ENCODE measurements around the gene MALT1.

The MALT1 gene

DNA sequence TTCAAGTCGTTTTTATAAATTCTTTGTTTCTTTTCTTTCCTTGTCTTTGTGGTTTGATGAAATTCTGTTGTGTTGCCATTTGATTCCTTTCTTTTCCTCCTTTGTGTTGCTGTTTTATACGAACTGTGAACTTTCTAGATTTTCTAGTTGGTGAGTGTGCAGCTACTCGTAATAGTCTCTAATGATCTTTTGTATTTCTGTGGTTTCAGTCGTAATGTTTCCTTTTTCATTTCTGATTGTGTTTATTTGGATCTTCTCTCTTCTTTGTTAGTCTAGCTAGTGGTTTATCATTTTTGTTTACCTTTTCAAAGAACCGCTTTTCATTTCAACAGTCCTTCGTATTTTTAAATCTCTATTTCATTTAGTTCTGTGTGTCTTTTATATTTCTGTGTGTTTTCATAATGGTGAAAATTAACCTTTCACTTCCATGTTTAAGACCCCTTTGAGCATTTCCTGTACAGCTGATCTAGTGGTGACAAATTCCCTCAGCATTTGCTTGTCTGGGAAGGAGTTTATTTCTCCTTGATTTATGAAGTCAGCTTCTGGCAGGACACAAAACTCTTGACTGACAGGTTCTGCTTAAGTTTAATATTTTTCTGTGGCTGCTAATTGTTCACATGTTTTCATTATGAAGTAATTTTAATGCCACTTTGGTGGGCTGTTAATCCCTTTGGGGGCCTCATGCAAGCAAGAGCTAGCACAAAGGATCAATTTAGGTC, 16.2 kb upstream of the MALT1 start:
- no peak for DNase-seq

DNA sequence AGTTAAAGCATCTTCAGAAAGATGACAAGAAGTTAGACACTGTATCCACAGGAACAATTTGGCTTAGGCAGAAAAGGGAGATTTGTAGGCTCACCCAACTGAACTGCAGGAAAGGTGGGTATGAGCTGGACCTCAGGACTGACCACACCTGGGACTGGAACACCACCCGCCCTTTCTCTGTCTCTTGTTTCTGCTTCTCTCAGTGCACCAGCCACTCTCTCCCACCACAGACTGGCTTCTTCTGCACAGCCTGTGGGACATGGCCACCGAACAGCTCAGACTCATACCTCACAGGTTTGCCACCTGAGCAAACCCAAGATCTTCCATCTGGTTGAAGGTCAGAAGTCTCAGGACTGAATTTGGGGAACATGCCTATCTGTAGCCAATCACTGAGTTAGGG, 14.2 kb upstream of the MALT1 start:
- DNase-seq, result no peak

DNA sequence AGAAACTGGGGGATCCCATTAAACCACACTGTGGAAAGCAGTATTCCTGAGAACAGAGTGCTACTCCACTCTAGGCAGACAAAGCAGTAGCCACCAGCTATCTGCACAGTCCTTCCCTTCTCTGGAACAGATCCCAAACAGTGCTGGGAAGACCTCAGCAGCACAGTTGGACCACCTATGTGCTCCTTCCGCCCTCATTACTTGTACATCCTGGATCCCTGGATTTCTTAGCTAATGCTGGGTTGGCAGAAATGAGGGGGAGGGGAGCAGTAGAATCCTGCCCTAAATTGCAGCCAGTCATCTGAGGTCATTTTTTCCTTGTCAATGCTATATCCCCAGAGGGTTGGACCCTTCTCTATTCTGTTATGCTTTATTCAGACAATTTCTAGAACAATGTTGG, 13.8 kb upstream of the MALT1 start:
- no peak for DNase-seq

DNA sequence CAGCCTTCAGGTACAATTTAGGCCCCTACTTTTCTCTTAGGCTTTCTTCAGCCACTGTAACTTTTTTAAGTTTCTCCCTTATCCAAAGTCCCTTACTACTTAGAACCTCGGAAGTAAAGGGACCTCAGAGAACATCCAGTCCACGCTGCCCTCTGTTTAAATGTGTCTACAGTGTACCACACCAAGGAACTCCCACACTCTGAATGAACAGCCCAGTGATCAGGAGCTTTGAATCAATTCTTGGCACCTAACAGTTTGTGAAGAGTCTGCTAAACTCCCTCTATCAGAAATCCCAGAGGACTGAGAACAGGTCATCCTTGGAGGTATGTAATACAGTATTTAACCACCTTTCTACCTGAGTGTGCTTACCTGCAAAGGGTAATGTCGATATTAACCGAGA, 11.6 kb upstream of the MALT1 start:
- DNase-seq, result no peak

DNA sequence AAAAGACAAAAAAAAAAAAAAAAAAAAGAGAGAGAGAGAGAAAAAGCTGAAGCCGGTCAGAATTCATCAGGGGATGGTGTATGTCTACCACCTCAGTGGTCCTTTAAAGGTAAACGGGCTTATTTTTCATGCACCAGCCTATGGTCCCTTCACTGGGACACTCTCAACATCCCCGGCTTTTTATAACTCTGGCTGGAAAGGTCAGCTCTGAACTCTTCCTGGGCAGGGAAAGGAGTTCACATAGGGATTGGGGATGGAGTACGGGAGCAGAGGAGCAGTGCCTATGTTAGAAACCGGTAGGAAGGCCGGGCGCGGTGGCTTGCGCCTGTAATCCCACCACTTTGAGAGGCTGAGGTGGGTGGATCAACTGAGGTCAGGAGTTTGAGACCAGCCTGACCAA, 10.3 kb upstream of the MALT1 start:
- DNase-seq, result no peak

DNA sequence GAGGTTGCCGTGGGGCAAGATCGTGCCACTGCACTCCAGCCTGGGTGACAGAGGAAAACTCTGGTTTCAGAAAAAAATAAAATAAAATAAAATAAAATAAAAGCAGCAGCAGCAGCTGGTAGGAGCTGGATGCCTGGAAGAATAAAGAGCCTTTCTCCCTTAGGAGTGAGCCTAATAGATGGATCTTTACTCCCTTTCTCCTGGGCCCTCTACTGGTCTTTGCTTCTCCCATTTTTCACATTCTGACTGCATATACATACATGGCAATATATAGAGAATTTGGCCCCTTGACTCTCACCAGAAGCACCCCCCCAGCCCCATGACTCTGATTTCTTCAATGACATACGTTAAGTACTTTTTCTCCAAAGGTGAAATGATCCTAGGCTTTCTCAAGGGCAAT, 9.8 kb upstream of the MALT1 start:
- peak; percentile 37 for DNase-seq

DNA sequence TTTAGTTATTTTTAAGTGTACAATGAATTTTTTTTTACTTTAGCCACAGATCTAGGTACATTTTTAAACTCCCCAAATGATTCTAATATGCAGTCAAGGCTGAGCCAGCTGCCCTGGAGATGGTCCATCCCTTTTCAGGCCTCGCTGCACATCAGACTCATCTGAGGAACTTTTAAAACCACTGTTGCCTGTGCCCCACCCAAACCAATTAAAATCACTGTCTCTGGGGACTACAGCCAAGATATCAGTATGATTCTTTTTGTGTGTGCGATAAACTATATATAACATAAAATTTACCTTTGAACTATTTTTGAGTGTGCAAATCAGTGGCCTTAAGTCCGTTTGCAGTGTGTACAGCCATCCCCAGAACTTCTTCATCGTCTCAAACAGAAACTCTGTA, 9.1 kb upstream of the MALT1 start:
- no peak for DNase-seq

DNA sequence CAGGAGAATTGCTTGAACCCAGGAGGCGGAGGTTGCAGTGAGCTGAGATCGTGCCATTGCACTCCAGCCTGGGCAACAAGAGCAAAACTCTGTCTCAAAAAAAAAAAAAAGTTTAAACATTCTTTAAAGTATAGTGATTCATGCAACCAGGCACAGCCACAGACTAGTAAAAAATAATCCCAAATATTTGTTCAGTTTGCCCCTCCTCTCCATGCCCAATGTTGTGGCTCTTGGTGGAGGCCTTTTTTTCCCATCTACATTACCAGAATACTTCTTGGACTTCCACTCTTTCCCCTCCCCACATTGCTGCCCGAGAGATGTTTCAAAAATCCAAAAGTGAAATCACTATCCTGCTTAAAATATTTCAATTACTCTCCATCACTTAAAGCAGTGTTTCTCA, 5.1 kb upstream of the MALT1 start:
- peak; percentile 56 for DNase-seq

DNA sequence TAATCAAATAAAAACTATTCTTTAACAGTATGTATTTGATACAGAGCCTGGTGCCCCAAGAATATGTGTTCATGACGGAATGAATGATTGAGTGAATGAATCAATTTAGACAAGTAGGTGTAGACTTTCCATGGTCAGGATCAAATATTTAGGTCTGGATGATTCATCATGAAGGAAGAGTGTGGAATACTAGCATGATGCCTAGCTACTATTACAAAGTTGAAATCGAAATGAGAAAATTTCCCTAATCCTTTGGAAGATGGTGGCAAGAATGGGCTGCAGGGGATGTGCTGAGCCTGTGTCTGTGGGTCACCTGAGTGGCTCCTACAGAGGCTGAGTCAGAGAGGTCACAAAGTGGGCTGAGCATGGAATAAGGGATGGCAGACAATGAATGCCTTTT, 3.1 kb upstream of the MALT1 start:
- DNase-seq, result peak; percentile 15

DNA sequence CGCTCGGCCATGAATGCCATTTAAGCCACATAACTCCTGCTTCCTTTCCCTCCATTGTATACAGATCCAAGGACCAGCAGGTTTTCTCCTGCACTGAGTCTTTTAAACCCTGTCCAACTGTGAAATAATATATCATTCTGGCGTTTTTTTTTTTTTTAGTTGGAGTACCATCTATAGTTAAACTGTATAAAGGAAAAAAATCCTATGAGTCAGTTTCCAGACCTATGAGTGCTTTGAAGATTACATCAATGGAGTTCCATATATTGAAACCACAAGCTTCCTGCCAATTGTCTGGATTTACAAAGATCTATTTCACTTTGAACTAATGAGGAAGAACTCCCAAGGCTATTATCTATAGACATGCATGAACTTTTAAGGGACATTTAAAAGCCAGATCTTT, 2.4 kb upstream of the MALT1 start:
- peak; percentile 86 for DNase-seq

DNA sequence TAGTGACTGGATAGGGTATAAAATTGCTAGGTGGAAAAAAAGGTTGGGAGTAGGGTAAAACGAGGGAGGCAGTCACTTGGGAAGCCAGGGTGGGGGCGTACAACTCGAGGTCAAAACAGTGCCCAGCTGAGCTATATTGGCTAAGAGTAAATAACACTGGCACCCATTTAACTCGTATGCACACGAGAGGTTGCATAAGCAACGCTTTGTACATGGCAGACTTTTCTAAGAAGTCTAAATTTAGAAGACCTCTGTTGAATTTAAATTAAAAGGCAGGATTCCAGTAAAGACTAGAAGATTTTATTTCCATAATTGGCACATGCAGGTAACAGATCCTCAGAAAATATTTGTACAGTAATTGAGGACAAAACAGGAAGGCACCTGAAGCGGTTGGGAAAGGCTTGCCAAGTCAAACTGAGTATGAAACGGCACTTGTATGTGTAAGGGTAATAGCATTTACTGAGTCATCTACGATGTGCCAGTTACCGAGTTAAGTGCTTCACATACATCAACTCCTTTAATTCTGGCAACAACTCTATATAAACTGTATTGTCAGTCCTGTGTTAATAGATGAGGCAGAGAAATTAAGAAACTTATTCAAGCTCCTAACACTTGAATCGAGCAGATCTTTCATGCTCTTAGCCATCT, 1.4 kb upstream of the MALT1 start:
- peak; percentile 65 for DNase-seq

DNA sequence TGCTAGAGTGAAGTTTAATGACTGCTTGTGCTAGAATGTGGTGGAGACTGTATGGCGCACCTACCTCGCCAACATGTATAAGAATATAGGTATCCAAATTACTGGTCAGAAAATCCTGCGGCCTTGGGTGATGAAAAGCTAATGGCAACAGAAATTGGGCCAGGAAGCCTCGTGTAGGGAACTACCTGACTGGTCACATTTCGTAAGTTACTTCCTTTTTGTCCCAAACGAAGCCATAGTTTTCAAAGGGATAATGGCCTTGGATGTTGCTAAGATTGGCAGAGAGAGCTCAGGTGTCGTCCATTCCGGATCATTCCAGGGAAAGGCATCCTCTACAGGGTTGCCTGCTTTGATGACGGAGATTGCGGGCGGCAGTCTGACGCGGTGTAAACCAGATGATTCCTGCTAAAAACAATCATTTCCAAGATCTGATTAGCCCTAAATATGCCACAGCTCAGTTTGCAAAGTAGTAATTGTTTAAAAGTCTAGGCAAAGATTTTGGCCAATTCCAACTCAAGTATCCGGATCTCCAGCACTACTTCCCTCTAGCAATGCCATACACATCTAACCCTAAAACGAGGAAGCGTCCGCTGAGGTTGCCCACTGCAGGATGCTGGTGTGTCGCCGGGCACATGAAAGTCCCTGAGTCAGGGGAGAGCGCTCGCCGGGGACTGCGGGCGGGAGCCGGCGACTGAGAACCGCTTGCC, 708 bp upstream of the MALT1 start:
- no peak for DNase-seq

DNA sequence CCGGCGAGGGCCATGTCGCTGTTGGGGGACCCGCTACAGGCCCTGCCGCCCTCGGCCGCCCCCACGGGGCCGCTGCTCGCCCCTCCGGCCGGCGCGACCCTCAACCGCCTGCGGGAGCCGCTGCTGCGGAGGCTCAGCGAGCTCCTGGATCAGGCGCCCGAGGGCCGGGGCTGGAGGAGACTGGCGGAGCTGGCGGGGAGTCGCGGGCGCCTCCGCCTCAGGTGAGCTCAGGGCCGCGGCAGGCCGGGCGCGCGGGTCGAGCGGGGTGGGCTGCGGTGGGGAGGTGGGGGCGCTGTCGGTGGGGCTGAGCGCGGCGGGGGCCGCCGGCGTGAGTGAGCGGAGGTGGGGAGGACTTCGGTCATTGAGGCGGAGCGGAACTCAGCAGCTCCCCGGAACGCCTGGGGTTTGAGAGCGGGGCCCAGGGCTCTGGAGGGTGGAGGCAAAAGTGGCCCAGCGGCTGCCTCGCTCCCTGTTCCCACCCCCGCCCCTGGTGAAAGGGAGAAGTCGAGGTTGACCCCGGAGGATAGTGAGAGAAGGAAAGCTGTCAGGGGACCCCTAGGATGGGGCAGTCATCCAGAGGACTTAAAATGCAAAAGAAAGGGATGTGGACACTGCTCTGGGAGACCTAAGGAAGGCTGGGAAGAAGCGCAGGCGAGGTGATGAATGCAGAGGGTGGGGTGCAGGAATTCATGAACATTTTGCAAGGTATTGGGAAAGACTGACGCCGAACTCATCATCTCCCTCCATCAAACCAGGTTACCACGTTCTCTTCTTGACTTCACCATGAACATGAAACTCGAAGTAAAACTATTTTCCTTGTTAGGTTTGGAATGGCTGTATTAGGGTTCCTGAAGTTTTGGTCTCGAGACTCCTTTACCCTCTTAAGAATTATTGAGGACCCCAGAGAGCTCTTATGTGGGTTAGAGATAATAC, 633 bp downstream of the MALT1 start:
- DNase-seq, result peak; percentile 42

DNA sequence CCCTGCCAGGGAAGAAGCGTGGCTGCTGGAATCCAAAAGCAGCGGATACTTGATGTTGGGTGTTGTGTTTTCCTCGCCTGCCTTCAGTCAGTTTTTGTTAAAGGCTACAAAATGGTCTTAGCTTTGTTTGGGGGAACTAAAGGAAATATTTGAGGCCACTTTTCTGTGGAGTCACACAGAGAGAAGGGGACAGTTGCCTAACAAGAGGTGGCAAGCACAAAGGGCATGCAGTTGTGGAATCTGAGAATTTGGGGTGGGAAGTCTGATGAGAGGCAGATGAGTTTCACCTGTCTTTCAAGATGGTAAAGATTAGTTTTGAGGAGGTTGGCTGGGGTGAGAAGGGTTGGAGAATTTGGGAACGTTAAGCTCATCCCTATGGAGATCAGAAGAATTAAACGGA, 2.9 kb downstream of the MALT1 start:
- DNase-seq, result no peak

DNA sequence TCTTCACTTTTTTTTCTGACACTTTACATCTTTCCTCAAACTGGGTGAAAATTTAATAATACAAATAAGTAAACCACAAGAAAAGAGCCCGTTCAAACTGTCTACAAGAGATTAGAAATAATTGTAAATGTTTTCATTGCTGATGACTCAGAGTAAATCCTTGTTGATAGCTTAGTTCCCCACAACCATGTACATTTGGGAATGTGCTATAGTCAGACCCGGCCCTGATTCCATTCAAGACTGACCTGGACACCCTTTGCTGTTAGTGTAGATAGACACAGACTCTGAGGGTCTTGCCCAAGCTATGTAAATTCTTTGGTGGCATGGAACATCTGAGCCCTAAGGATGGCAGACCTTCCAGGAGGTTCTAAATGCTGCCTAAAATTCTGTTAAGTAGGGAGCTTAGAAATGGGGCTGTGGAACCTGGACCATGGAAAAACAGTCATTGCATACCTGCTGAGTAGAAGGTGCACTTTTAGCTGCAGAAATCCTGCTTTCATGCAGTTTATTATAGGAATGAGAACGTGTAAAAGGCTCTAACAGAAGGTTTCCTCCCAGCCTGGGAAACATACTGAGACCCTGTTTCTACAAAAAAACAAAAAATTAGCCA, 3.7 kb downstream of the MALT1 start:
- peak; percentile 42 for DNase-seq

DNA sequence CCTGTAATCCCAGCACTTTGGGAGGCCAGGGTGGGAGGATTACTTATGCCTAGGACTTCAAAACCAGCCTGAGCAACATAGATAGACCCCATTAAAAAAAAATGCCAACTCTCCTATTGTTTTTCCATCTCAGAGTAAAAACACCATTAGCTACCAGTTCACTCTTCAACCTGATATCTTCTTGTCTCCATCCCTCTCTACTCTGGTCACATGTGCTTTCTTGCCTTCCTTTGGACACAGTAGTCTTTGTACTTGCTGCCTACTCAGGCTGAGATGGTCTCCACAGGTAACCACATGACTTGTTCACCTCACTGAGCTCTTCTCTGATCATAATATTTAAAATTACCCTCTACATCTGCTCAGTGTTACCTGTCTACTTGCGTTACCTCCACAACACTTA, 5.0 kb downstream of the MALT1 start:
- DNase-seq, result no peak

DNA sequence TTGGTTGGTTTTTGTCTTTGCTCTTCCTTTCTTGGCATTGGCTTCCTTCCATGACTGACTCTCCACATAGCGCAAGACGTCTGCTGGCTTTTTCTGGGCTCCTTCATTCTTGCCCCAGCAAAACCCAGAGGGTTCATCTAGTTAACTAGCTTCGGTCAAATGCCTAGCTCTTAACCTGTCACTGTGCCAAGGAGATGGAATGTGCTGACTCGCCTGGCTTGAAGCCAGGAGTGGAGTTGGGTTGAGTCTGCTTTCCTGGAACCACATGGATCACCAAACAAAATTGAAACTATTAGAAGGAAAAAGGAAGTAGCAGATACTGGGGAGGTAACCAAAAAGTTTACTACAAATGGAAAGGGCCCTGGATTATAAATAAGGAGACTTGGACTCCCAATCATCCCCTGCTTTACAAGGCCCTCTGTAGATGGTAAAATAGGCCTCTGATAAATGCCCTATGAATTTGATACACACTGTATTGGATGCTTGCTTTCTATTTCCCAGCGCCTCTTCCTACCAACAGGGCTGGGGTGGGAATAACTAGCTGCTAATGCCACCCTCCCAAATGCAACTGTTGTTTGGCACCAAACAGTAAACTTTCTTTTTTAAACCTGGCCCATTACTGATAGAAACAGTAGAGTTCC, 11.3 kb downstream of the MALT1 start:
- peak; percentile 96 for DNase-seq

DNA sequence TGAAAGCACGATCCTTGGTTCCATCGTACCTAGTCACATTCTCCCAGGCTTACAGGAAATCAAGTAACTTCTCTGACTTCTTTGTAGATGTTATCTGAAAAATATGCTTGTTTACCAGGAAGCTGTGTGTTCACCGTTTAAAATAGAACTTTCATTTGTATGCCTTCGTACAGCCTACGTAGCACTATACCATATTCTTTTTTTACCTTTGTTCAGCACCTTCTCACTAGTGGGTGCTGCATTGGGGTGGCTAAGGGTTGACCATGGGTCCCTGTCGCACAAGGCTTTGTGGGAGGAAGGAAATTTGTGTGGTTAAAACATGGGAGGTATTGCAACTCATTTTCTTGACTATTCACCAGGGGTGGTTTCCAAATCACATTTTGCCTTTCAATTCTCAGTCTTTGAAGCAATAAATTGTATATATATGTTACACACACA, 16.6 kb downstream of the MALT1 start:
- no peak for DNase-seq

DNA sequence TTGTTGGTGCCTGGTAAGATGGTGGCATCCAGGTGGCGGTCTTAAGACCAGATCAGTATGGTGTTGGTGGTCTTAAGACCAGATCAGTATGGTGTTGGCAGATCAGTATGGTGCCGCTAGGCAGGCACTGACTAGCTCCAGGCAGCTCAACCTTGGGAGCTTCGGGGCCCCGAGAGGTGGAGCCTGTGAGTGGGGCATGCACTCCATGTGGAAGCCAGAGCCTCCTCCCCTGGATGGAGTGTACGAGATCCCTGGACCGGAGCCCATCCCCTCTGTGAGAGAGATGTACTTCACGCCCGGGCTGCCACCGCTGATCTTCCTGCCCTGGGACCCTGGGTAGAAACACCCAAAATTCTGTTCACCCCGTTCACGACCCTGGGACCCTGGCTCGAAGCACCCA, 19.0 kb downstream of the MALT1 start:
- DNase-seq, result no peak

DNA sequence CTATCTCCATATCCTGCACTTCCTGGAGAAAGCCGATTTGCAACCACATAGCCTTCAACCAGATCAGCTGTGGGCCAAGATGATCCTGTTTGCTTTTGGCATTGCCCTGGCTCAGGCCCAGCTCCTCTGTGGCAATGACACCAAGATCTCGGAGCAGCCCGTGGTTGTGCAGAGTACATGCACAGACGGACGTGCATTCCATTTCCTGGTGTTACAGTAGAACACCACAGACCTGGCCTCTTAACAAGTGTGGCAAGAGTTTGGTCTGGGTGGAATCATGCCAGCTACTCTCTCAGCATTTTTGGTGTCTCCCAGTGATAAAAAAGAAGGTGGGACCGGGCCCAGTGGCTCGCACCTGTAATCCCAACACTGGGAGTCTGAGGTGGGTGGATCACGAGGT, 20.0 kb downstream of the MALT1 start:
- no peak for DNase-seq

DNA sequence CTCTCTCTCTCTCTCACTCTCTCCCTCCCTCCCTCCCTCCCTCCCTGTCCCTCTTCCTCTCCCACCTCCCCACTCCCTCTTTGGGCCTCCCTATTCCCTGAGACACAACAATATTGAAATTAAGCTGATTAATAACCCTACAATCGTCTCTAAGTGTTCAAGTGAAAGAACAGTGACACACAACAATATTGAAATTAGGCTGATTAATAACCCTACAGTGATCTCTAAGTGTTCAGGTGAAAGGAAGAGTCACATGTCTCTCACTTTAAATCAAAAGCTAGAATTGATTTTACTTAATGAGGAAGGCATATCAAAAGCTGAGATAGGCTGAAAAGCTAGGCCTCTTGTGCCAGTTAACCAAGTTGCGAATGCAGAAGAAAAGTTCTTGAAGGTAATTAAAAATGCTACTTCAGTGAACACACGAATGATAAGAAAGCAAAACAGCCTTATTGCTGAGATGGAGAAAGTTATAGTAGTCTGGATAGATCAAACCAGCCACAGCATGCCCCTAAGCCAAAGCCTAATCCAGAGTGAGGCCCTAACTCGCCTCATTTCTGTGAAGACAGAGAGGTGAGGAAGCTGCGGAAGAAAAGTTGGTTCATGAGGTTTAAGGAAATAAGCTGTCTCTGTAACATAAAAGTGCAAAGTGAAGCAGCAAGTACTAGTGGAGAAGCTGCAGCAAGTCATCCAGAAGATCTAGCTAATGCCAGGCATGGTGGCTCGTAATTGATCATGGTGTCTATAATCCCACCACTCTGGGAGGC, 21.3 kb downstream of the MALT1 start:
- no peak for DNase-seq

Data from fibroblast of skin of right quadriceps (primary cell).